Endometrial microvascular endothelial cells (primary cell): Measurements from ENCODE around the gene COL28A1. TPM values are rescaled to one million over a fixed set of nuclear protein-coding genes. Genes with fewer than 3 reads are reported as not detected.

ENCODE experiments used
- in situ Hi-C: cut with HindIII; loops from 2 replicates; pipeline ENCODE4 v1.10.0; 2017; ENCODE audit warnings: low sequenced_read_pairs, low pct_unique_long_range_greater_than_20kb; ENCODE audit errors: inconsistent ontology term
- total RNA-seq: library from RNA; depleted of rRNA; stranded (reverse); fragments of >200 nt; gene quantifications from one replicate; pipeline ENCODE4 v1.2.3, GENCODE V29; 2015; ENCODE audit errors: inconsistent ontology term

COL28A1 gene
- total RNA-seq, 1 donor from 2014 or later: 2.2 TPM

DNA sequence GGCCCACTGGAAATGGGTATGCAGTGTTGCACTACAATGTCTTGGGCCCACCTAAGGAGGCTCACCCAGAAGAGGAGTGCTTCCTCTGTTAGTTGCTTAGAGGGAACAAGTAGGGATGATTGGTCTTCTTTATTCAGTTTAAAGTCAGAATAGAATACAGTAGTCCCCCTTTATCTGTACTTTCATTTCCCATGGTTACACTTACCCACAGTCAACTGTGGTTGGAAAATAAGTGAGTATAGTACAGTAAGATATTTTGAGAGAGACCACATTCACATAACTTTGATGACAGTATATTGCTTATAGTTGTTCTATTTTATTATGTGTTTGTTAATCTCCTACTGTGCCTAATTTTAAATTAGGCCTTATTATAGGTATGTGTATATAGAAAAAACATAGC, 151.4 kb downstream of the COL28A1 start:
- in situ Hi-C loops: no loop called here

- in situ Hi-C loops: no loop called here
These were observed 160.1 kb downstream of the COL28A1 start for GRCh38 chr7:7375538-7375937.

DNA sequence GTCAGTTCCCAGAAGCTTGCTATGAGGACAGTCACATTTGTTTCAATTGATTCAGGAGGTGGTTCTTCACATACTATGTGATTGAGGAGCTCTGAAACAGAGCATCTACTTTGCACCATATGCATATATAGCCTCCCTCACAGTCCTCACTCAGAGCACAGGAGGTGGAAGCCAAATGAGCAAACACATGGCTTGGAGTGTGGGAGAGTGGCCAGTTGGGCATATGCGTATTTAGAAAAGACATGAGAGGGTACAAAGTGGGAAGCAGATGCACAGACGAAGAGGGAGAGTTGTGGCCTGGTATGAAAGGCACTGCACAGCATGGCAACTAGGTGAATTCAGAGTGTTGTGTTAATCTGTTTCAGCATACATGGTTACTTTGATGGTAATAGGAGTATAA, 165.6 kb downstream of the COL28A1 start:
- in situ Hi-C loops: no loop called here

DNA sequence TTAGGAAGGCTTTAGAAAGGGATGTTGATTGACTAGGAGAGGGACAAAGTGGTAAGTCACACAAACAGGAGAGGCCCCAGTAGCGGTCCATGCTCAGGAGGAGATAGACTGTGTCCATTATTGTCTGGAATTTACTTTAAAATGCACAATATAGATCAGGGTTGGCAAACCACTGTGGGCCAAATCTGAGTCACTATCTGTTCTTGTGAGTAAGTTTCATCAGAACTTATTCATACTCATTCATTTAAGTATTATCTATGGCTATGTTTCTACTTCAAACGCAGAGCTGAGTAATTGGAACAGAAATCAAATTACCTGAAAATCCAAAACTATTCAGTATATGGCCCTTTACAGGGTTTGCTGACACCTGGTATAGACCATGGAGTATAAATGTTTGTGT, 166.5 kb downstream of the COL28A1 start:
- in situ Hi-C loops: no loop called here

DNA sequence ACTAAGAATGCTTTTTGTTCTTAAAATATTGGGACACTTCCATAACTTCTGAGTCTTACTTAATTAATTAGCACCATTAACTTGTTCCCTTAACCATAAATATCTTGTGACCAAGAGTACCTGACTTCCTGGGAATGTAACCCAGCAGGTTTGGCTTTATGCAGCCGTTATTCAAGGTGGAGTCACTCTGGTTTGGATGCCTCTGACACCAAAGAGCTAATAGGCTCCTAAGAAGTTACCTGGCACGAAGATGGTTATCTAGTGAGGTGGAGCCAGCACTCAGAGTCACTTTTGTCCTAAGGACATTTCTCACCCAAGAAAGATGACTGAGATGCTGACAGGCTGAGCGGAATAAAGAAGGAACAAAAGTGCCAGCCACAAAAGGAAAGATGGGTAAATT, 181.0 kb downstream of the COL28A1 start:
- in situ Hi-C loops: no loop called here

DNA sequence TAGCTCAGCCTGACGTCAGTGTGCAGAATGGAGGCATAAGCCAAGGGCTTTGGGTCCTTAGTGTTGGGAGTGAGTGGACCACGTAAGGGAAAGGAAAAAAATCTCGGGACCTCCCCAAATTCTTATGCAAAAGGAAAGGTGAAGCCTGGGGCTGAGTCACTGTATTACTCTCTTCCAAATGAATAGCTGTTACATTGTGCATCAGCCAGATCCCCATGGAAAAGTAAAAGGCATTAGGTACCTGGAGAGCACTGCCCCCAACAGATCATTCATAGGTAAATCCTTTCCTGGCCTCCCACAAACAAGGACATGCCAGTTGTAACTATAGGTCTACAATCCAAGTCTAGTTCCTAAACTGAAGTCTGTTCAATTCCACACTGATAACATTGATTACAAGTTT, 182.8 kb downstream of the COL28A1 start:
- in situ Hi-C loops: no loop called here

DNA sequence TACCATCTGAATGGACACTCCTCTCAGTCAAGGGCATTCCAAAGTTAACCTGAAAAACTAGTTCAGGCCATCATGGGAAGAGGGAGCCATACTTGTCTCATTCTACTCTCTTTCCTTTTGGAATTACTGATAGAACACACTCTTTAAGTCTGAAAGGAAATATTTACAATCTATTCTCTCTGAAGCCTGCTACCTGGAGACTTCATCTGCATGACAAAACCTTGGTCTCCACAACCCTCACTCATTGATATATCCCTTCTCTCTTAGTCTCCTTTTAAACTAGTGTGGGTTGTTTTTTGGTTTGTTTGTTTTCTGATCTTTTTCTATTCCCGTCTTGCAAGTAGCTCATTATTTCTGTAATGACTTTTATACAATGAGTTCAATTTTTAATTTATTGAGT, 183.8 kb downstream of the COL28A1 start:
- in situ Hi-C loops: no loop called here

DNA sequence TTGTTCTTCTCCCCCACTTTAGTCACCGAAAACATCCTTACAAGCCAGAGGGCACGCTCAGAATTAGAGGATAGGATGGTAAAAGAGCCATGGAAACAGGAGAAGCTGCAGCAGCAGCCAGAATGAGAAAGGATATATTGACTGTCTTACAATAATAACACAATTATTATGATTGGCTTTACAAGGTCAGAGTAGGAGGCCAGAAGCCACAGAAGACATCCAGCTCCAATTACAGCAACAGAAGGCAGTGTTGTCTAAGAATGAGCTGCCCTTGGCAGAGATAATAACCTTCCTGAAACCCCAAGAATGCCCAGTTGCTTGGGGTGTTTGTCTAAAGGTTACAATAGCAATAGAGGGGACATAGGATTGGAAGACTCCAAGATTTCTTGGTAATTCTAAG, 184.5 kb downstream of the COL28A1 start:
- in situ Hi-C loops: no loop called here

DNA sequence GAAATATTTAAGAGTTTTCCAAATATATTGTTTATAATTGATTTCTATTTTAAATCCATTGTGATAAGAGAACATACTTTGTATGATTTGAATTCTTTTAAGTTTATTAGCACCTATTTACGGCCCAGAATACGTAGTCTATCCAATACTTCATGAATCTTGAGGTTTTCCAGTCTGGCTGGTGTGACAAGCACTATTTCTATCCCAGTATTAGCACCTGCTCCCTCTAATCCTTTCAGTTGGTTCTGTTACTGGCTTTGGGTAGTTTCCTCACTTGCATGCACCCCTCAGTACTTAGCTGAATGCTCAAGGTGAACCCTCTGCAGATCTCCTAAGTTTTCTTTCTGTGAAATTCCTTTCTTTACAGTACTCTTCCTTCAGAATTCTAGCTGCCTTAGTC, 186.5 kb downstream of the COL28A1 start:
- in situ Hi-C loops: no loop called here

- in situ Hi-C loops: no loop called here
These were observed 188.6 kb downstream of the COL28A1 start for GRCh38 chr7:7347045-7347444.

- in situ Hi-C loops: no loop called here
These were observed 191.1 kb downstream of the COL28A1 start for GRCh38 chr7:7344583-7344982.

DNA sequence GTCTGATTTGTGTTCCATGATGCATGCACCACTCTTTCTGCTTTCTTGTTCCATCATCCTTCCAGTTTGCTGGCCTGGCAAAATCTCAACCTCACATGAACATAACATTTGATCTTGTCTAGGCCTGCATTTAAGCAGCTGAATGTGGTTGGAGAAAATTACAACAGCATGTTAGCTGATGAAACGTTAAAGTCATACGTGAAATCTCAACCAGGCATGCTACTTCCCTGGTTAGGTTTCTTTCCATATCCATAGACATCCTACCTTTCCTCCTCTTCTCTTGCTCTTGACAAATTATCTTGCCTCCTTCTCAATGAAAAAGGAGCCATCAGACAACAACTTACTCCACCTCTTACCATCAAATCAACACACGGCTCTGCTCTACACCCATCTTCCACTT, 199.8 kb downstream of the COL28A1 start:
- in situ Hi-C loops: no loop called here

DNA sequence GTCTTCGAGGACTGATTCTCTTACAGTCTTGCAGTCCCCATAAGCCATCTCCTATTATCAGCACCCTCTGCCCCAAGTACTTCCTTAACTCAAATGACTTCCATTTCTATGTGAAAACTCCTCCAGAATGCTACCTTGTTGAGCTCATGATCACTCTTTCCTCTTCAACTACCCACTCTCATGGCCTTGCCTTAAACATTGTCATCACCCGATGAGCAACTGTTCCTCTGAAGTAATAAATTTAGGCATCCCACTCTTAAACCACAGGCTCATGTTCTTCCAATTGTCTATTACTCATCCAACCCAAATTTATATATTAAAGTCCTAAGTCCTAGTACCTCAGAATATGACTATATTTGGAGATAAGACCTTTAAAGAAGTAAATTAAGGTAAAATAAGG, 200.5 kb downstream of the COL28A1 start:
- in situ Hi-C loops: no loop called here

DNA sequence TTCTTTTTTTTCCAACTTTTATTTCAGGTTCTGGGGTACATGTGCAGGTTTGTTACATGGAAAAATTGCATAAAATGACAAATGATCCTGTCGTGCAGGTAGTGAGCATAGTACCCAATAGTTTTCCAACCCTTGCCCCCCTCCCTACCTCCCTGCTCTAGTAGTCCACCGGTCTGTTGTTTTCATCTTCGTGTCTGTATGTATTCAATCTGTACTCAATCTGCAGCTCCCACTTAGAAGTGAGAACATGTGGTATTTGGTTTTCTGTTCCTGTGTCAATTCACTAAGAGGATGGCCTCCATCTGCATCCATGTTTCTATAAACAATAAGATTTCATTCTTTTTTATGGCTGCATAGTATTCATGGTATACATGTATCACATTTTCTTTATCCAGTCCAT, 202.1 kb downstream of the COL28A1 start:
- in situ Hi-C loops: no loop called here

DNA sequence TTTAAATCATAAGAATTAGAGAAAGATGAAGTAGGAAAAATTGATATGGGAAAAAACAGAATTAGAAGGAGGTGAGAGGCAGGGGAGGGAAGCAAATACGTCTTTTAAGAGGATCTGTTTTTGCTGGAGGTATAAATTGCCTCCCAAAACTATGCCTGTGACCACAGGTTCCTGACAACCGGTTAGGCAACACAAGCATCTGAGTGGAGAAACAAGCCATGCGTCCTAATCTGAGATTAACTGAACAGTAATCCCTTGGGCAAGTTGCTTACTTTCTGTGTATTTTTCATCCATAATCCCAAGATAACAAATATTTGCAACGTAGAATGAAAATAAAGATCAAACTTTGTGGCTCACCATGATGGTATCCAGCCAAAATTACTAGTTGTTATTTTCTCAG, 204.2 kb downstream of the COL28A1 start:
- in situ Hi-C loops: no loop called here

DNA sequence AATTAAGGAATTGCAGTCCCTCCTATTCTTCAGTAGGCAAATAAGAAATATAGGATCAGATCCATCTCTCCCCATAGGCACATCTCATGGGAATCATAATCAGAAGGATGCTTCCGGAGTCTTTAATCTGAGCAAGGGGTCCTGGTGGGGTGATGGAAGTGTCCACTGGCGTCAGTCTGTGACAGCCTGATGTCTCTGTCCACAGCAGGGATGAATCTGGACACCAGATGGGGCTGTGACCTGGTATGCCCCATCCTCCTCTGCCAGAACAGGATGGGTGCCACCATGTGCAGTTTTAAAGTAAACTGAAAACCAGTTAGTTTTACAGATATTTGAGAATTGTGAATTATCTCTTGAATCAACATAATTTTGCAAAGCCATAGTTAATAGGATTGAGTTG, 204.7 kb downstream of the COL28A1 start:
- in situ Hi-C loops: no loop called here

DNA sequence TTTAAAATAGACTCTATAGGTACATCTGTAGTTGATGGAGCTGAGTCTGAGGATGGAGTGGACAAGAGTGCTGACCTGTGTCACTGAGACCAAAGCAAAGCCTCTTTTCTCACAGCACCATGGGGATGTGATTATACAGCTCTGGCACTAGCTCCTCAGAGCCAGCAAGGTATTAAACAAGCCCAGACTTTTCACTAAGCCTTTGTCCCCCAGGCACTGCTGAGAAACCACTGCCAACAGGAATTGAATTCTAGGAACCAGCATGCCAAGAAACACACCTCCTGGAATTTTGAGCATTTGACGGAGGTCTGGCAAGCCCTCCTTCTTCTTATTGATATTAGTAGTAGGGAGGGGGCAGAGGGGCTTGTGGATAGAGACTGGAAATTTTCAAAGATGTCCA, 206.3 kb downstream of the COL28A1 start:
- in situ Hi-C loops: no loop called here

GRCh38 chr7:7327423-7327822, 208.2 kb downstream of the COL28A1 start:
- in situ Hi-C loops: no loop called here

GRCh38 chr7:7324698-7325097, 211.0 kb downstream of the COL28A1 start:
- in situ Hi-C loops: no loop called here

GRCh38 chr7:7323921-7324320, 211.8 kb downstream of the COL28A1 start:
- in situ Hi-C loops: no loop called here

- in situ Hi-C loops: no loop called here
These were observed 212.3 kb downstream of the COL28A1 start for GRCh38 chr7:7323352-7323751.

GRCh38 chr7:7321681-7322080, 214.0 kb downstream of the COL28A1 start:
- in situ Hi-C loops: no loop called here
